SK-N-DZ (cell line): ENCODE measurements around the gene LRRC58. TPM values are rescaled to one million over a fixed set of nuclear protein-coding genes. Genes with fewer than 3 reads are reported as not detected.
"Not testable (repeated sequence)": the region's sequence is repeated elsewhere in the genome, so short reads cannot be mapped to it uniquely, and the experiment has no call there.

ENCODE experiments used
- DNase-seq: peaks from one replicate; pipeline ENCODE4 v3.0.0-alpha.2; 2015; ENCODE audit warnings: low spot score
- polyA plus RNA-seq, 2 experiments: library from polyadenylated mRNA; depleted of rRNA; stranded (reverse); fragments of >200 nt; gene quantifications; 2 replicates each; pipeline ENCODE4 v1.2.3, GENCODE V29; 2014

Gene LRRC58
- polyA plus RNA-seq (2014; cell fraction: cytosol; rRNA removed): 22.3 and 23.3 TPM in 2 replicates
- polyA plus RNA-seq (2014; cell fraction: nucleus; rRNA removed): 6.6 and 8.5 TPM in 2 replicates

- peak; percentile 93 for DNase-seq
Measured at GRCh38 chr3:120348991-120349854, at the start of gene LRRC58. LRRC58 (minus strand) TSS chr3:120349354; CDS start chr3:120349243, 111 bp downstream.

DNA sequence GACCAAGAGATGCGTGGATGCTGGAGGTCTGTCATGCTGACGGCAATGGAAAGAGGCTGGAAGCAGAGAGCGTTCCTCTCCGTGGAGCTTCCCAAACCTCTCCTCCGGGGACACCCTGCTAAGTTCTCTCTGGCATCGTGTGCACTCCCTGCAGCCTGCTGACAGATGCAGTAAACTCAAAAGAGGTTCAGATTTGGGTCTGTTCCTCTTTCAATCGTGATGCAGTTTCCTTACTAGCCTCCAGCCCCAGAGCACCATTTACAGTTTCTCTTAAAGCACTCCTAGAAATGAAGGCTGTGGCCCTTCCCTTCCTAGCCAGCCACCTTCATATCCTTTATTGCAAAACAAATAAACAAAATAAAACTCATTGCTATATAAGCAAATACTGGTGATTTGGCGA lies 47.3 kb upstream of the LRRC58 start:
- DNase-seq: no peak

DNA sequence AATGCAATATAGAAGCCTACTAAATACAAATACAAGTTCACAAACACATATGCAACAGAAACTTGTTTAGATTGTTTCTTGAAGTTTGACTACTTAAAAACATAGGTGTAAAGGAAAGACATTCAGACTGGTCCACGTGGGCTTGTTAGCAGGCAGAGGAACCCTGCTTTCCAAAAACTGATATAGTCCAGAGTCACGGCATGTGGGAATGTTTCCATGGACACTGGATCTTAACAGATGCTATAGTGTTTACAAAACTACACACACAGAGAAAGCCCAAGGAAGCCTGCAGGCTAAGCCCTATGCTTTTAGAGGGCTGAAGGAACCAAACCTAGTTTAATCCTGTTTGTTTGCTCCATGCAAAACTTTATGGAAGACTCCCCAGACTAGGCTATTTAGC lies 45.2 kb upstream of the LRRC58 start:
- DNase-seq: no peak

- DNase-seq: no peak
Measured at GRCh38 chr3:120393761-120394160, 44.6 kb upstream of the LRRC58 start.

DNA sequence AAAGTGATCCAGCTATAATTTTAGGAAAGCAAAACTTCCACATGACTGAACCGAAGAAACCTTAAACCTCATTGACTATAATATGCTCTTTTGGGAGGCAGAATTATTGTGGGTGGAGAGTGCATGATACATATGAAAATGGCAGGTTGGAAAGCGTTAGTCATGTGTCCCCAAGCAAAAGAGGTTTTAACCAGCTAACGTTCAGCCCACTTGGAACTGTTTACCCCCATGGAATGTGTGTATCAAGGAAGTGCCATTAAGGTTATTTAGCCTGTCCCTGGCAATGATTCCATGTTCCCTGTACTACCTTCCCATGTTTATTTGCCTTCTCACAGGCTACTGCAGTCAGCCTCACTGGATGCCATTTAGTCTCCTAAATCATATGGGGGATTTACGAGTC lies 44.1 kb upstream of the LRRC58 start:
- no peak for DNase-seq

DNA sequence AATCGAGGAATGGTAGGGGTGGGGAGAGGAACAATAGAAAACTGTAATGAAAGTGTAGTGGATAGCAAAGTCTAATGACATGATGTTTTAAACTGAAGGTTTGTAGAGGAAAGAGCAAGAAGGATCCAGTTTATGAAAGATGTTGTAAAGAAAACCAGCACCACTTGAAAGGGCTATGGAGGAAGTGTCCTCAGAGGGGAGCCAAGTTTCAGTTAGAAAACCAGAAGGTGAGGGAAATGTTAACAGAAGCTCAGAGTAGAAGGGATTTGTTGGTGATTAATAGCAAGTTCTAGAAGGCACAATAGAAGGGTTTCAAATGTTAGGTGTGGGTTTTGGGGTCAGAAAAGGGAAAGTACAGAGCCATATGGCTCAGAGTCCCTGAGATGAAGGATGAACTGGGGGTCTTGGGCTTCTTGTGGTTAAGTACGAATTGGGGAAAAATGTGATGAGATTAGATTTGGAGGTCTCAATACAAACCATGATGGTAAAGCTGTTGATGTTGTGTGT lies 33.8 kb upstream of the LRRC58 start:
- DNase-seq: no peak

- no peak for DNase-seq
Measured at GRCh38 chr3:120381503-120381902, 32.3 kb upstream of the LRRC58 start.

DNA sequence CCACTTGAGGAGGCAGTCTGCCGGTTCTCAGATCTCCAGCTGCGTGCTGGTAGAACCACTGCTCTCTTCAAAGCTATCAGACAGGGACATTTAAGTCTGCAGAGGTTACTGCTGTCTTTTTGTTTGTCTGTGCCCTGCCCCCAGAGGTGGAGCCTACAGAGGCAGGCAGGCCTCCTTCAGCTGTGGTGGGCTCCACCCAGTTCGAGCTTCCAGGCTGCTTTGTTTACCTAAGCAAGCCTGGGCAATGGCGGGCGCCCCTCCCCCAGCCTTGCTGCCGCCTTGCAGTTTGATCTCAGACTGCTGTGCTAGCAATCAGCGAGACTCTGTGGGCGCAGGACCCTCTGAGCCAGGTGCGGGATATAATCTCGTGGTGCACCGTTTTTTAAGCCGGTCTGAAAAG lies 28.8 kb upstream of the LRRC58 start:
- DNase-seq: not testable (repeated sequence)

- no peak for DNase-seq
Measured at GRCh38 chr3:120370463-120370862, 21.3 kb upstream of the LRRC58 start.

- no peak for DNase-seq
Measured at GRCh38 chr3:120369037-120369467, 19.9 kb upstream of the LRRC58 start.

DNA sequence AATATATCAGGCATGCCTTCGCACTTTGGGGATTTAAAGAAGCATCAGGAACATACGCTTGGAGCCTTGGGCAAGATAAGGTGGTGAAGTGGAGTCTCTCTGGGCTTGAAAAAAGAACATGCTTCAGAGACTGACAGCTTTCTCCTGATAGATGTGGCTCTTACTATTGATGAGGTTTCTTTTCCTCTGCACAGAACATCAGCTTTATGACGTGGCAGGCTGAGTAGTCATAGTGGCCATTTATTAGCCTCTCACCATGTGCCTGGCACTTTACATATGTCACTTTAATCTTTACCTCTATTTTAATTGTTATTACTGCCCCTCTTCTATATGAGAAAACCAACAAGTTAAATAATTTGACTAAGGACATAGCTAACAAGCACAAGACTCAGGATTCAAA lies 19.0 kb upstream of the LRRC58 start:
- no peak for DNase-seq

DNA sequence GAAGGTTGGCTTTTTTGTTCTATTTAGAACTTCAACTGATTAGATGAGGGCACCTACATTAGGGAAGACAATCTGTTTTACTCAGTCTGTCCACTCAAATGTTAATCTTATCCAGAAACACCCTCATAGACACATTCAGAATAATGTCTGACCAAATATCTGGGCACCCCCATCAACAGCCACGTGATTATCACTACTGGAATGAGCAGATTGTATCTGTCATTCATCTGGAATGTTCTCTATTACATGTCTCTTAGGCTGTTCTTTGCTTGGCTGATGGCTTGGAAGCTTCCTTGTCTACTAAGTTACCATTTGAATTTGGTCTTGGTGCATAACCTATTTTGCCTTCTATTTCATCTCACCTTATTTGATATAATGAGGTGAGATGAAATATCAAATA lies 15.7 kb upstream of the LRRC58 start:
- no peak for DNase-seq

DNA sequence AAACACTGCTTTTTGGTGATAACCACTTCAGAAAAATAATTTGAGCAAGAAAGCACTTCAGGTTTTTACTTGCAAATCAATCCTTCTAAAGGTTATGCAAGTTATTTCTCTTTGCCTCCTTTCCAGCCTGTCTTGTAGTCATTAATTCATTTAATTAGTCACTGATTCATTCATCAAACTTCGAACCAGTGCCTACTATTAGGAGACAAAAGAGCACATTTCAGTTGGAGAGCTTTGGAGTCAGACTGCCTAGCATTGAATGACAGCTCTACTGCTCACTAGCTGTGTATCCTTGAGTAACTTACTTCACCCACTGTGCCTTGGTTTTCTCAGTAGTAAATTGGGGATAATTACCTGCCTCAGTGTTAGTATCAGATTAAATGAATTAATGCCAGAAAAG lies 14.9 kb upstream of the LRRC58 start:
- no peak for DNase-seq

DNA sequence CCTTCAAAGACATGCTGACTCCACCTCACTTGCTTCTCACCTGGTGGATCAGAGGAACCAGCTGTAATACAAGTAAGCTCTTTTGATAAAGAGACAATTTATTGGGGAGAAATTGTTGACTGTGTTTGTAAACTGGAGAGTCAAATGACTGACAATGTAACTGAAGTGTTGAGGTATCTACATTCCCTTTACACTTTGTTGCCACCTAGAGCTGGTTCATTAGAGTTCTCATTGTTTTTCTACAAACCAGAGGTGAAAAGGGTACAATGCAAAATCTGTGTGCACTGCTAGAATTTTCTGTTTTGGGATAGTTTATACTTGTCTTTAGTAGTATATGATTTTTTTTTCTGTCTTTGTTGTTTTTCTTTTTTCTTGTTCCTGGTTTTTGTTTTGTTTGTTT lies 8.7 kb upstream of the LRRC58 start:
- no peak for DNase-seq

DNA sequence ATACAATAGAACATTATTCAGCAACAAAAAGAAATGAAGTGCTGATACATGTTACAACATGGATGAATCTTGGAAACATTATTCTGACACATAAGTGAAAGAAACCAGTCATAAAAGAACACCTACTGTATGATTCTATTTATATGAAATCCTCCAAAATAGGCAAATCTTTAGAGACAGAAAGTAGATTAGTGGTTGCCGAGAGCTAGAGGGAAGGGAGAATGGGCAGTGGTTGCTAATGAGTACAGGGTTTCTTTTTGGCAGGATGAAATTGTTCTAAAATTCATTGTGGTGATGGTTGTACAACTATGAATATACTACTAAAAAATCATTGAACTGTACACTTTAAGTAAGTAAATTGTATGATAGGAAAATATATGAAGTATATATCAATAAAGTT lies 6.3 kb upstream of the LRRC58 start:
- DNase-seq: no peak

GRCh38 chr3:120353463-120353862 lies 4.3 kb upstream of the LRRC58 start:
- DNase-seq: no peak

GRCh38 chr3:120352017-120352416 lies 2.9 kb upstream of the LRRC58 start:
- no peak for DNase-seq

DNA sequence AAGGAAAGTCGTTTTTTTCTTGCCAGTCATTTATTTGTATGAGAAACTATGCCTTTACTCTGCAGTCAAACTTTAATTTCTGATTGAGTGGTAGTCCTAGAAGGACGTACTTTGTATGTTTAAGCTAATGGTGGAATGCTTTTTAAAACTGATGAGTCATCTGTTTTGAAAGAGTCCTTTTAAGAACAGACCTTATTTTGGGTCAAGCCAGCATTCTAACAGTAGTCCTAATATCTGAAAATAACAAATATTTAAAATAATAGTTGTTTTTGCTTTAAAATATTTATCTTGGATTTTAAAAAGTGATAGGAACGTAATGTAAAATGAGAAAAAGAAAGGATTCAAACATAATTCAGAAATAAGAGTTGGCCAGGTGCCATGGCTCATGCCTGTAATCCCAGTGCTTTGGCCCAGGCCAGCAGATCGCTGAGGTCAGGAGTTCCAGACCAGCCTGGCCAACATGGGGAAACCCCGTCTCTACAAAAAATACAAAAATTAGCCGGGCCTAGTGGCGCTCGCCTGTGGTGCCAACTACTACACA lies 1.3 kb upstream of the LRRC58 start:
- no peak for DNase-seq

GRCh38 chr3:120349855-120350125 lies 636 bp upstream of the LRRC58 start:
- DNase-seq: no peak

GRCh38 chr3:120348065-120348990 lies 826 bp downstream of the LRRC58 start:
- peak; percentile 22 for DNase-seq

DNA sequence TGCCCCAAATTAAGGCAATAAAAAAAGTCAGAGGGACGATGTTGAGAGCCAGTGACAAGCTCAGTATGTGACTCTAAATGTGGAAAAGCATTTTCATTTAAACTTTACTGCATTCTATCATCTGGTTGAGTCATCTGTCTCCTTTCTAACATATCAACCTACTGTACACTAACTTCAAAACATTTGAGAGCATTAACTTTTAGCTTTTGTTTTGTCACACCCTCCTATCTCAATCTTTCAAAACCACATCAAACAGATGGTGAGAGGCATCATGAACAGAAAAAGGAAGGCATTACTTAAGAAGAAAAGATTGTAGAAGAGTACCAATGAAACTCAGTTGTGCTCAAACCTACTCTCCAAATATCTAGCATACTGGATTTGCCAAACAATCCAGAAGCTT lies 4.8 kb downstream of the LRRC58 start:
- DNase-seq: no peak
